Stimulated activated CD8-positive, alpha-beta memory T cell treated with anti-CD3 and anti-CD28 coated beads, Interleukin-7, amount 100 ng/mL, for 4 hours (primary cell): Measurements from ENCODE around the gene KLF7.

ENCODE experiments used
- DNase-seq, 2 donors: peaks; one replicate each; pipeline ENCODE4 v3.0.0-alpha.2; 2020; ENCODE audit warnings: low read depth in 2 of 2

The KLF7 gene

GRCh38 chr2:207092818-207093217, 72.9 kb downstream of the KLF7 start:
- DNase-seq: no peak

DNA sequence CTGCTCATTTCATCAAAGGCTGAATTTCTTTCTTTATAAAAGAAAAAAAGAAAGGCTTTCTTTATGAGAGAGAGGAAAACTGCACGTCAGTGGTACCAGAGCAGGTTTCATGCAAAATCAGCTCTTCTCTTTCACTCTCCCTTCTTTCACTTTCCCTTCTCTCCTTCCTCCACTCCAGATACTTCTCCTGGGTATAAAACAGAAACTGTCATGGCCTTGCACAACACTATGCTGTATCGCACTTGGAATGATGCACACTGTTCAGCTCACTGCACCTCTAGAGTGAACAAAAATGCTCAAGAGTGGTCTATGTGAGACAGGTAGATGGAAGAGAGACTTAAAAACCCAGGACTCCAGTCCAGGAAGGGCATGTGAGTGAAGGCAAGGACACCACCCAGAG, 73.8 kb downstream of the KLF7 start:
- DNase-seq: no peak

- DNase-seq: no peak
Measured at GRCh38 chr2:207091176-207091575, 74.6 kb downstream of the KLF7 start.

DNA sequence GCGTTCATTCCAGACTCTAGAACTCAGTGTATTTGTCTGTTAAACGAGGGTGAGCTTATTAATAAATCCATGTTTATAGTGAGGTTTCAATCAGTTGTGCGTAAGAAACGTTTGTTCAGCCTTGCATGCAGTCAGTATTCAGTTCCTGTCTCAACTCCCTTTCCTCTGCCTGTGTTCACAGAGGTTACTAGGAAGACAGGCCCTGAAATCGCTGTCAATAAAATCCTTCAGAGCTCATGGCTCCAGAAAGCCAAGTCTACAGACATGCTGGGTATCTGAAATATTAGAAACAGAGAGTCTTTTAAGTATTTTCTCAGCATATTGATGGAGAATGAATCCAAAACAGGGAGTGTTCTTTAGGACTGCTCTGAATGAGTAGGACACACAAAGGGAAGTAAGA, 75.4 kb downstream of the KLF7 start:
- DNase-seq: no peak

DNA sequence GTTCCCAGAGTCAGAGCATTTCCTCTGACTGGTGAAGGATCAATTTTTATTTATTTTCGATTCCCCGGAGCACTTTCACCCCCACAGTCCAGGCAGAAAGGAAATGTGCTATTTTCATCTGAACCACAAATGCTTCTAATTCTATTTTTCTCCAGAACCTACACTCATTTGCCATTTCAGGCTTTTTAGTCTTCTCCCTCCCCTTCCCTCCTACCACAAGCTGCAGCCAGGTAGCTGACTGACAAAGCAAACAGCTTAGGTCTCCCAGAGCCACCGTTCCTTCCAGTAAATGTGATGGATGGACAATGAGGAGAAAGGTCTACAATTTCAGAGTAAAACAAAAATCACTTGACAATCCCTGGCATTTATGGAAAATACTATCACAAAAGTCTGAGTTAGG, 76.9 kb downstream of the KLF7 start:
- DNase-seq: no peak

DNA sequence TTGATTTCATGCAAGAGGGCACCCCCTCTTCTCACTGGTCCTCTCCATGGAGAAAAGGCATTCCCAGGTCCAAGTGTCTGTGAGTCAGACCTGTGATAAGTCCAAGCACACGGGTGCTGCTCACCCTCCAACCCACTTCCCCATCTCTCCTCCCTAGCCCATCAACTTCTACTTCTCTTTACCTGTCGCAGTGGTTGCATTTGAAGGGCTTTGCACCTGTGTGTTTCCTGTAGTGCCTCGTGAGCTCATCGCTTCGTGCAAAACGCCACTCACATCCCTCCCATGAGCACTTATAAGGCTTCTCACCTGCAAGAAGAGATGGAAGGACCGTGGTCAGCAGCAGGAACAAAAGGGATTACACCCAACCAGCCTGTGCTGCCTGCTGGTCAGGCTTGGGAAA, 77.5 kb downstream of the KLF7 start:
- no peak for DNase-seq

- no peak for DNase-seq
Measured at GRCh38 chr2:207087046-207087902, 78.5 kb downstream of the KLF7 start.

DNA sequence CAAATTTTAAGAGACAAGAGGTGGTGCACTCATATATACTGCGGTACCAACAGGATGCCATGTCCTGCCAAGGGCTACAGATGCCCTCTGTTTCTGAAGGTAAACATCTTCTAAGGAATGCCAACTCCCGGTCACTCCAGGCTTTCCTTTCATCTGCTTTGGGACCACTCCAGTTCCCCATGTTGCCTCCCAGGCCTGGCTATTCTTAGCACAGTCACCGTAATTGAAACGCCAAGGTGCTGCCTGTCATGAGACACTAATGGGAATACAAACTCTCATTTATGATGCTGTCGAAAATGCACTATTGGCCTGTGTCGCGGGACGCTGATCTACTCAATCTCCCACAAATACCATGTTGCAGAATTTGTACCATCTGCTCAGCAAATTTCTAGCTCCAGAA, 79.6 kb downstream of the KLF7 start:
- no peak for DNase-seq

- DNase-seq: no peak
Measured at GRCh38 chr2:207085110-207085509, 80.6 kb downstream of the KLF7 start.

- no peak for DNase-seq
Measured at GRCh38 chr2:207083361-207084110, 82.2 kb downstream of the KLF7 start.

GRCh38 chr2:207082619-207083018, 83.1 kb downstream of the KLF7 start:
- DNase-seq: no peak

DNA sequence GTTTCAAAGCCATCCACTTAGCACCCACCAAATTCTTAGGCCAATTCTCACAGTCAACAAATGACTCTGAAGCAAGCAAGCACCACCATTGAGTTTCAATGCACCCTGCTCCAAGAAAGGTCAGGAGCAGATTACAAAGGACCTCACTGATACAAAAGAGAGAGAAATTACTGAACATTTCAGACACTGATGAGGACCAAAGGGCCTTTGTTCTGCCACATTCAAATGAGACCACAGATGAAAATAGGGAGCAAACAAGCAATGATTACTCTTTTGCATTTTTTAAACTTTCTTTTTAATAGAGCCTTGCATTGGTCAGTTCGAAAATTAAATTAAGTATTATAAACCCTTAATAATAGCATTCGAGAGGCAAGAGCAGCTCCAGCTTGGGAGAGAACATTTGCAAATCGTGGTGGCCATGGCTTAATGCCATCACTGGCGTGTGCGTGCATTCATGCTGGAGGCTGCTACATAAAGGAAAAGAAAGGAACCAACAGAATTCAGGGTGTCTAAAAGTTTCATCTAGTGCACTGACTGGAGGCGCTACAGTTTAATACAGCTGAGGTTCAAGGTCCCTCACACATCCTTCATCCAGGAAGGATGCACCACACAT, 87.5 kb downstream of the KLF7 start:
- no peak for DNase-seq

- no peak for DNase-seq
Measured at GRCh38 chr2:207077266-207077665, 88.5 kb downstream of the KLF7 start.

GRCh38 chr2:207075456-207075855, 90.3 kb downstream of the KLF7 start:
- no peak for DNase-seq

DNA sequence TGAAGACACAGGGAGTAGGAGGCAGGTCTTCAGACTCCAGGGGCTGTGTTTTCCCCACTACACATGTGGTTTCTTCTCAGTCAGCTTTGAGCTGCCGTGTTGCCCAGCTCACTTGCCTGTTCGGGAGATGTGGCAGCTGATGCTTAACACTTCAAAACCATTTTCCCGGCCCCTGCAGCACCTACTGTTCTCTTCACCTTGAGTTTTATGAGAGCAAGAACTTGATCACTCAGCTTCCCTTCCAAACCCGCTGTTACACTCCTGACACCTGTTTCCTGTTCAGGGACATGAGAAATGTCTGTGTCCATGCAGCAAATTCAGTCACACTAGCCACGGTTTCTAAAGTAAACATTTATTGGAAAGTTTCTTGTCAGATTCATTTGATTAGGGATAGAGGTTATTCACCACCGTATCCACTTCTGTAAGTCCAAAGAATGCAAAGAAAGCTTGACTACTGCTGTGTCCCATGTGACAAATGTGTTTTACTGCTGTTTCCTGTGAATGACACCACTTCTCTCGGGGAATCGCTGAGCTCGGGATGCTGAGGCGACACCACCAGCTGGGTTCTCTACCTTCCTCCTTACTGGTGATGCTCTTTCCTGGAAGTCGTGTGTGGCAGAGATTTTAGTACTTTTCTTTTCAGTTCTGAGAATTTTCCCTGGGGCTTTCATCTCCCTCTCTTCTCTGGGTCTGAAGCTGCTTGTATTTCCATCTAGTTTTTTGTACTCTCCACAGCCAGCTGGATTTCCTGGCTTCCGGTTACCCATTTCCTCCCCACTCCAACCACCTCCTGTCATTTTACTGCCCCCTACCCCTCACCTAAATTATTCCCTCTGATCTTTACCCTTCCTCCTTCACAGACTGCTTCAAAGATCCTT, 91.7 kb downstream of the KLF7 start:
- DNase-seq: peak; percentile 41 to 62

DNA sequence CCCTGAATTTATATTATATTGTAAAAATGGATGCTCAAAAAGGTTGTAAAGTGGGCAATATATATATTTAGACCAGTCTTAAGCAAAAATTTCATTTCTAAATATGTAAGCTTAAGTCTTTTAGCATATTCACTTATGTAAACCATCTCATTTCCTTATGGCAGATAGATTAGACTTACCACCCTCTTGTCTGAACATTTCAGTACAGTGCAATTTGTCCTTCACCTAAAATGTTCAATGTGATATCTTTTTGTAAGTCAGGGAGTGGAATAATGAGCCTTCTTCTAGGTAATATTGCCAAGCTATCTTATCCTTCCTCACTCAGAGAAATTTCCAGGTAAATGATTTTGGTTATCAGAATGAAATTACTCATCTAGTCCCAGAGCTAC, 92.3 kb downstream of the KLF7 start:
- DNase-seq: no peak

DNA sequence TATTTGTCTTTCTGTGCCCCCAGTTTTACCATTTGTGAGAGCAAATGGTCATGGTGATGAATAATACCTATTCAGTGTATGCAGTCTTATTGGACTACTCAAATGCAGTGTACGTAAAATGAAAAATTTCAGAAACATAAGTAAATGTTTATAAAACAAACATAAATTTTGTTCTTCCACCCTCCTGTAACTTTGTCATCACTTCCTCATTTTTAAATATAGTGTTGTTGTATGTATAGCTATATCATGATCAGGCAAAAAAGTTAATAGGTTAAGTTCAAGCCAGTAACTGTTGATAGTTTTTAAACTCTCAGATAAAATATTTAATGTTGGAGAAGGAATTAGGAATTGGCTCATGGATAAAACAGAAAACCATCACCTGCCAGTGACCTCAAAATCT, 93.2 kb downstream of the KLF7 start:
- no peak for DNase-seq

DNA sequence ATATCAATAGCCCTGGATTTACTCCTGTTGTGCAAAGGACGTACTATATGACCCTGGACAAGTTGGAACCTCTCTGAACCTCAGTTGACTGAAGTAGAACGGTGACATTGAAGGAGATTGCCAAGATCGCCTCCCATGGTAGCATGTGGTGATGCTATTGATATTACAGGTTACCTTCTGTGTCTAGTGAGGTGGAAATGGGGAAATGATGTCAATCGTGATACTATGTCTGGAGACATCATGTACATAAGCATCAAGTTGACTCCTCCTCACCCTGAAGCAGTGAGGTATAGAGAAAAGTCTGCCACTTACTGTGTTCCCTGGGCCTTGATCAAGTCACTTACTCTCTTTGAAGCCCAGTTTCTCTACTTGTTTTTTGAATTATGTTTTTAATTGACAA, 93.9 kb downstream of the KLF7 start:
- DNase-seq: no peak

DNA sequence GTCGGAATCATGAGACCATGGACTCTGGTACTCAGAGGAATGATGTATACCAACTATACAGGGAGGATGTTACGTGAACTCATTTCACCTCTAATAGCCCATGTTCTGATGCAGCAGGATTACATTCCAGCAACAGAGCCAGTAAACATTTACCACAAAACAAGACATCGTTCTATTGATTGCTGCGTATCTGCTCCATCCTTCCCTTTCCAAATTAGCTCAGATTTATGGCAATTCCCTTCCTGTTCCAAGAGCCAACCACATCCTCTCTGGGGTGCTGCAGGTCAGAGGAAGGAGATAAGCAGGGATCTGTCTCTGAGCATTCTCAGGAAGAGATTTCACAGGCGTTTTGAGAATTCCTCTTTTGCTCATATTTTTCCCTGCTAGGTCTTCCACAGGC, 98.3 kb downstream of the KLF7 start:
- DNase-seq: no peak

DNA sequence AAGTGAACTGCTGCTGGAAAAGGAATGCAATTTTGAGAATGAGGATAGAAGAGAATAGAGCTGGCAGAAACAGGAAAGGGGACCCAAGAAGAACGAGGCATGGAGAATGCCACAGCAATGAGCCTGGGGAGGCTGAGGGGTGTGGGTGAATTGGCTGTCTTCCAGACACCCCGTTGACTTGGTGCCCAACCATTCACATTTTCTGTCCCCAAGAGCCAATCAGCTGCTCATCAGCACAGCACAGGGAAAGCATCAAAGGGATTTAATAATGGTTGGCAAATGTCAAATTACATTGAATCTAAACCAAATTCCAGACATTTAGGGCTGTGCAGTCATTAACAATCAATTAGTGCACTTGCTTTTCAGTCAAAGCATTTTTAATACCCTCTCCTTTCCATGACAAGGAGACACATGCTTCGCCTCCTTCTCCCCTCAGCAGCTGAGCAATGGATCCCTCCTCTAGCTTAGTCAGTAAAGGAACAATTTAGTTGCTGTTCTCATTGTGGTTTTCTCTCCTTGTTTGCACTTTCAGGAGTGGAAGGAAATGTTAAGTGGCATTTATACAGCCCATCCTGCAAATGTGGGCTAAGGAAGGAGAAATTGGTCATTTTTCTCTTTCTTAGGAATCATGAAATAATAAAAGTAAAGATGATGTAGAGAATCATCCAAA, 98.8 kb downstream of the KLF7 start:
- DNase-seq: no peak

GRCh38 chr2:207066166-207066565, 99.6 kb downstream of the KLF7 start:
- DNase-seq: no peak
